Epithelial cell of esophagus (primary cell): ENCODE measurements around the gene CDHR3.

Experiments
- DNase-seq: peaks from one replicate; pipeline ENCODE4 v3.0.0; 2010; ENCODE audit warnings: low read depth
- H3K4me3 ChIP-seq: 2 replicates; pipeline ENCODE4 v1.5.1; 2011; ENCODE audit warnings: mild to moderate bottlenecking, low read length, control low read depth
- CTCF ChIP-seq: IDR thresholded peaks from 2 replicates; pipeline ENCODE4 v1.5.1; 2011; ENCODE audit warnings: low read depth, mild to moderate bottlenecking, low read length, control low read depth, inconsistent platforms; ENCODE audit not compliant: insufficient read depth; ENCODE audit errors: missing control alignments

CDHR3 gene

DNA sequence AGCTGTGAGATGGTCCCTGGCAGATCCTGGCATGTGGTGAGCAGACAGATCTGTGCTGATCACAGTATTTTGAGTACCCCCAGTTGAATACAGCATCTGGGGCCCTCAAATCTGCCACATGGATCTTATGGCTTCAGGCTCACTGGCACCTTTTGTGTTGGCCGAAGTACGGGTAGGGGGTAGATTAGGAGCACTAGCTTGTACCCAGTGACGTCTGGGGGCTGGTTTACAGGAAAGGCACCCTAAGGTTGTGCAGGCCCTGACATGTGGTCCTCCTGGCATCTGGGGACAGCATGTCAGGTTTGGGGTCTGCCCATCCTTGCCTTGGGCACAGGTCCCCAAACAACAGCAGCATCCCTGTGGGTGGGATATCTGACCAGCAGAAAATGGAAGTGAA lies 95.9 kb downstream of the CDHR3 start:
- no peak for DNase-seq
- TF ChIP-seq CTCF: no peak
- H3K4me3 ChIP-seq: no peak overlapping the region

- no peak overlapping the region for H3K4me3 ChIP-seq
- TF ChIP-seq CTCF: no peak
- peak; percentile 55 for DNase-seq
Observed at GRCh38 chr7:106059556-106059955, 96.5 kb downstream of the CDHR3 start.

- DNase-seq: peak; percentile 69
- no peak overlapping the region for H3K4me3 ChIP-seq
- no peak for TF ChIP-seq CTCF
Observed at GRCh38 chr7:106060394-106060920, 97.4 kb downstream of the CDHR3 start.

DNA sequence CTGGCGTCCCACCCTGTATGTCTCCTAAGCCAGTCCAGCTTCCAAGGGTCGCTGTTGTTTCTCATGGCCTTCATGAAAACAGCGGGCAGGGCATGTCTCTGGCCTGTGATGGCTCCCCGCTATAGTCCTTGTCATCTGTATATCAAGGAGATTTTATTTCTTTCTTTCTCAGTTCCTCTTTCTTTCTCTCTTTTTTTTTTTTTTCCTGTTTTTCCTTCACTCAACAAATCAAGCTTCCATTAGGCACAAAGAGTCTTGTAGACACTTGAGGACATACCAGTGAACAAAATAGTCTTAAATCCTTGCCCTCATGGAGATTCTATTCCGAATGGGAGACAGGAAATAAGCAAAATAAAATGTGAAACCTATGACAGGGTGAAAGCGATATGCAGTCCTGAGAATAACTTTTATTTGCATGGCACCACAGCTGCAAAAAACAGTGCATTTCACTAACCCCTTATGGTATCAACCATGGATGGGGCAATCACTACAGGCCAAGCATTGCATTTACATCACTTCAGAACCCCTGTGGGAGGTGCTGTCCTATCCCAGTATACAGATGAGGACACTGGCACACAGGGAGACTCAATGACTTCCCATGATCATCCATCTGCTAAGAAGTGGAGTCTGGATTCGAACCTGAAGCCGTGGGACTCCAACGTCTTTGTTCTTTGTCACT lies 98.4 kb downstream of the CDHR3 start:
- no peak for DNase-seq
- no peak overlapping the region for H3K4me3 ChIP-seq
- TF ChIP-seq CTCF: no peak

DNA sequence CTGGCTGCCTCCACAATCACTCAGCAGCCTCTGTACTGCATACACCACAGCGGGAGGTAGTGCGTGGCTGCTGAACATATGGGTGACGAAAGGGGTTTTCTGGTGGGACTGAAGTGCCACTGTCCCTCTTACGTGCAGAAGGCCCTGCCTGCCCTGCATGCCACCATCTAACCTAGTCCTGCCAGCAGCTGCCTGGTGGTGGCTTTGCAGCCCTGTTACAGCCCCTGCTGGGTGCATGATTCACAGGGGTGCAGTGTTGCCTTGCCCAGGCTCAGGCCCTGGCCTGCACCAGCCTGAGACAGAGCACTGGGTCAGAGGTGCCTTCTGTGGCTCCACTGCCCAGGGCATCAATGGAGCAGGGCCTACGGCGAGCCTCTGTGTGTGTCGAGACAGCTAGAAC lies 98.9 kb downstream of the CDHR3 start:
- no peak overlapping the region for H3K4me3 ChIP-seq
- no peak for TF ChIP-seq CTCF
- peak; percentile 68 for DNase-seq

- no peak overlapping the region for H3K4me3 ChIP-seq
- no peak for TF ChIP-seq CTCF
- peak; percentile 86 for DNase-seq
Observed at GRCh38 chr7:106062521-106062931, 99.5 kb downstream of the CDHR3 start.

- no peak overlapping the region for H3K4me3 ChIP-seq
- TF ChIP-seq CTCF: no peak
- no peak for DNase-seq
Observed at GRCh38 chr7:106063024-106063423, 100.0 kb downstream of the CDHR3 start.
